Fibroblast of mammary gland (primary cell): ENCODE measurements around the gene PALLD.

Experiments used
- DNase-seq: peaks from one replicate; pipeline ENCODE4 v3.0.0-alpha.2; 2010; ENCODE audit warnings: low read depth
- H3K4me3 ChIP-seq: 2 replicates; pipeline ENCODE4 v1.5.1; 2011; ENCODE audit warnings: low read depth, mild to moderate bottlenecking, low read length, moderate library complexity; ENCODE audit not compliant: control insufficient read depth
- CTCF ChIP-seq: conservative IDR thresholded peaks from 2 replicates; pipeline ENCODE4 v1.5.1; 2011; ENCODE audit warnings: low read depth, low read length, inconsistent platforms; ENCODE audit not compliant: control insufficient read depth, insufficient read depth

PALLD gene

GRCh38 chr4:168503652-168504362 is 7.0 kb downstream of the PALLD start:
- no peak for TF ChIP-seq CTCF
- no peak overlapping the region for H3K4me3 ChIP-seq
- DNase-seq: peak; percentile 59

- no peak for TF ChIP-seq CTCF
- DNase-seq: no peak
- no peak overlapping the region for H3K4me3 ChIP-seq
Measured at GRCh38 chr4:168504526-168504925, 7.7 kb downstream of the PALLD start.

GRCh38 chr4:168506014-168506413 is 9.2 kb downstream of the PALLD start:
- no peak overlapping the region for H3K4me3 ChIP-seq
- no peak for DNase-seq
- no peak for TF ChIP-seq CTCF

- no peak for TF ChIP-seq CTCF
- H3K4me3 ChIP-seq: no peak overlapping the region
- DNase-seq: no peak
Measured at GRCh38 chr4:168507178-168507815, 10.4 kb downstream of the PALLD start.

- H3K4me3 ChIP-seq: no peak overlapping the region
- no peak for DNase-seq
- TF ChIP-seq CTCF: no peak
Measured at GRCh38 chr4:168508683-168509082, 11.8 kb downstream of the PALLD start.

GRCh38 chr4:168509786-168510185 is 12.9 kb downstream of the PALLD start:
- peak; percentile 94 for DNase-seq
- H3K4me3 ChIP-seq: no peak overlapping the region
- no peak for TF ChIP-seq CTCF
